Sigmoid colon (tissue), 7 donors: ENCODE measurements around the gene ZKSCAN4. TPM values are rescaled to one million over a fixed set of nuclear protein-coding genes. Genes with fewer than 3 reads are reported as not detected.
A peak's percentile ranks its signal among the peaks of the same experiment; 100 is the strongest.

Source experiments
- DNase-seq: peaks from one replicate; pipeline ENCODE4 v3.0.0-alpha.2; 2019
- H3K27ac ChIP-seq, 4 donors: fragments of 200-600 bp; sonication (generic); one replicate each; pipeline ENCODE4 v1.5.1; 2016 to 2019; ENCODE audit warnings: mild to moderate bottlenecking in 1 of 4
- H3K27me3 ChIP-seq, 3 donors: fragments of 200-600 bp; sonication (generic); one replicate each; pipeline ENCODE4 v1.5.1; 2019; ENCODE audit warnings: mild to moderate bottlenecking in 1 of 3
- H3K36me3 ChIP-seq, 4 donors: fragments of 200-600 bp; sonication (generic); one replicate each; pipeline ENCODE4 v1.5.1; 2016 to 2019
- H3K4me1 ChIP-seq, 4 donors: fragments of 200-600 bp; sonication (generic); one replicate each; pipeline ENCODE4 v1.5.1; 2017 to 2019
- H3K4me3 ChIP-seq, 4 donors: fragments of 200-600 bp; sonication (generic); one replicate each; pipeline ENCODE4 v1.5.1; 2017 to 2019; ENCODE audit warnings: mild to moderate bottlenecking in 2 of 4, moderate library complexity in 1 of 4
- H3K9me3 ChIP-seq, 4 donors: fragments of 200-600 bp in 3 of 4; sonication (generic) in 3 of 4; one replicate each; pipeline versions ENCODE4 v1.5.1 to v1.6.1; 2013 to 2019
- CTCF ChIP-seq, 4 experiments: fragments of 450-650 bp in 3 of 4; fragments of 200-600 bp in 1 of 4; IDR thresholded peaks; one replicate each; pipeline ENCODE4 v1.5.1; 2016 to 2019; ENCODE audit warnings: antibody characterized with exemption in 4 of 4, mild to moderate bottlenecking in 3 of 4, moderate library complexity in 2 of 4
- EP300 ChIP-seq, 4 donors: sonication (generic); formaldehyde crosslinking; IDR thresholded peaks; one replicate each; pipeline ENCODE4 v1.6.1; 2017; ENCODE audit warnings: antibody characterized with exemption in 4 of 4
- POLR2A ChIP-seq, 2 donors: fragments of 450-650 bp; IDR thresholded peaks; one replicate each; pipeline ENCODE4 v1.6.1; 2016; ENCODE audit warnings: antibody characterized with exemption in 2 of 2, mild to moderate bottlenecking in 2 of 2, moderate library complexity in 2 of 2
- POLR2AphosphoS5 ChIP-seq, 4 donors: sonication (generic); formaldehyde crosslinking; IDR thresholded peaks; one replicate each; pipeline ENCODE4 v1.6.1; 2017; ENCODE audit warnings: antibody characterized with exemption in 4 of 4
- WGBS, 2 donors: extraction: QIAGEN DNeasy Blood & Tissue Kit; methylation state at CpG; one replicate each; pipeline ENCODE4 v1.1.7; 2013; 5-methylcytosine and 5-hydroxymethylcytosine counted together
- intact Hi-C: fragments of 100-400 bp; cut with DNase I; formaldehyde crosslinking; loops from one replicate; pipeline ENCODE4 v1.15.1; 2023
- polyA plus RNA-seq, 3 donors: library from polyadenylated mRNA; stranded (reverse); fragments of 200-250 nt; gene quantifications; one replicate each; pipeline ENCODE4 v1.2.3, GENCODE V29; 2013
- total RNA-seq, 4 donors: library from RNA; depleted of rRNA; stranded (reverse); fragments of >200 nt; gene quantifications; one replicate each; pipeline ENCODE4 v1.1.0, GENCODE V29; 2016
- donor health status: healthy with polysubstance abuse.
- donor health status: Bipolar disorder and iron deficiency.
- donor health status: healthy.

ZKSCAN4 gene
- total and polyA plus RNA-seq, 7 donors: 1.5 to 6.1 (median 3.1) TPM

GRCh38 chr6:28250747-28251146 is 1.3 kb downstream of the ZKSCAN4 start:
- no peaks in the 10 kb centered on the region for H3K27me3 ChIP-seq
- H3K27ac ChIP-seq: no peak overlapping the region
- DNase-seq: no peak
- WGBS, 2 donors: 74% methylated on average over 2 of the region's 2 CpGs
- TF ChIP-seq CTCF (IDR thresholded peaks at IDR 0.05) (no peak), EP300 (IDR thresholded peaks at IDR 0.05) (no peak), POLR2A (IDR thresholded peaks at IDR 0.05) (no peak), POLR2AphosphoS5 (IDR thresholded peaks at IDR 0.05) (no peak)
- H3K36me3 ChIP-seq: peaks cover 0 to 34% (median 10%) of the 10 kb centered on the region in 4 donors
- no peaks in the 10 kb centered on the region for H3K9me3 ChIP-seq
- H3K4me1 ChIP-seq: peaks cover 0 to 19% (median 18%) of the 10 kb centered on the region in 4 donors
- intact Hi-C loops: no loop called here
- peak overlapping the region in 2 of 4 donors; percentile 76 to 85 for H3K4me3 ChIP-seq

- Histone ChIP-seq H3K4me3 (no peak overlapping the region), H3K36me3 (peaks cover 0 to 52% (median 22%) of the 10 kb centered on the region in 4 donors), H3K4me1 (peaks cover 0 to 19% (median 18%) of the 10 kb centered on the region in 4 donors), H3K27me3 (no peaks in the 10 kb centered on the region), H3K27ac (no peak overlapping the region), H3K9me3 (no peaks in the 10 kb centered on the region)
- intact Hi-C loops: no loop called here
- no peak for DNase-seq
- 80 to 83% methylated on average over 1 of the region's 1 CpG for WGBS, 2 donors
- TF ChIP-seq CTCF (IDR thresholded peaks at IDR 0.05) (no peak), POLR2A (IDR thresholded peaks at IDR 0.05) (no peak), POLR2AphosphoS5 (IDR thresholded peaks at IDR 0.05) (no peak), EP300 (IDR thresholded peaks at IDR 0.05) (no peak)
Observed at GRCh38 chr6:28248916-28249315, 3.2 kb downstream of the ZKSCAN4 start.

- H3K36me3 ChIP-seq: peaks cover 0 to 56% (median 22%) of the 10 kb centered on the region in 4 donors
- intact Hi-C loops: no loop called here
- H3K27ac ChIP-seq: no peak overlapping the region
- H3K27me3 ChIP-seq: no peaks in the 10 kb centered on the region
- peaks cover 0 to 3% (median 2%) of the 10 kb centered on the region in 4 donors for H3K4me1 ChIP-seq
- WGBS, 2 donors: 90 to 91% methylated on average over 6 of the region's 6 CpGs
- H3K4me3 ChIP-seq: no peak overlapping the region
- no peaks in the 10 kb centered on the region for H3K9me3 ChIP-seq
- no peak for DNase-seq
- TF ChIP-seq EP300 (IDR thresholded peaks at IDR 0.05): no peak
- no peak for TF ChIP-seq POLR2AphosphoS5 (IDR thresholded peaks at IDR 0.05)
- no peak for TF ChIP-seq POLR2A (IDR thresholded peaks at IDR 0.05)
- no peak for TF ChIP-seq CTCF (IDR thresholded peaks at IDR 0.05)
Observed at GRCh38 chr6:28245206-28245941, 6.7 kb downstream of the ZKSCAN4 start.

GRCh38 chr6:28243946-28244345 is 8.1 kb downstream of the ZKSCAN4 start:
- Histone ChIP-seq H3K9me3 (no peaks in the 10 kb centered on the region), H3K36me3 (peaks cover 0 to 54% (median 22%) of the 10 kb centered on the region in 4 donors), H3K27me3 (no peaks in the 10 kb centered on the region), H3K27ac (no peak overlapping the region), H3K4me3 (no peak overlapping the region), H3K4me1 (no peaks in the 10 kb centered on the region)
- 95% methylated on average over 3 of the region's 3 CpGs for WGBS, 2 donors
- no peak for DNase-seq
- intact Hi-C loops: no loop called here
- TF ChIP-seq POLR2AphosphoS5 (IDR thresholded peaks at IDR 0.05) (no peak), CTCF (IDR thresholded peaks at IDR 0.05) (no peak), POLR2A (IDR thresholded peaks at IDR 0.05) (no peak), EP300 (IDR thresholded peaks at IDR 0.05) (no peak)
